ENCODE measurements around the gene SRP68. TPM values are rescaled to one million over a fixed set of nuclear protein-coding genes. Genes with fewer than 3 reads are reported as not detected.

The SRP68 gene
- polyA plus RNA-seq, 2 of the 4 experiments (the other 2 are of a cell fraction), result 121 to 139 TPM

DNA sequence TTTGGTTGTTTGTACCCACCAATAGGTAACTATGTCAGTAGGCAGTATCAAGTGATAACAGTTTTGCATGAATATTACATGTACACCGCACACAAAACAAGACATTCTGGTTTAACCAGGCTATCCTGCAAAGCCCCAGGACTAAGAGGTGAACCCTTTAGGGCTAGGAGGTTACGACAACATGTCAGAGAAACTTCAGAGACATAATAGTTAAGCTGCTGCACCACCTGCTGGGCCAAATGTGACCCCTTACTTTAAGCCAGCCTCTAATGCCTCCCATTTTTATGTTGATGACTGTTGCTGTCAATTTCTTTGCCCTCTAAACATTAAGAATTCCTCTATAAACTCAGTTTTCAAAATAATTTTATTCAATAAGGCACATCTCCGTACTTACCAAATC is 15.4 kb downstream of the SRP68 start:
- ATAC-seq (peak in 1 of 2 experiments; percentile 26; a peak in 1 of 6 replicates), FAIRE-seq (no peak), DNase-seq (ENCODE audit: low read depth in 1 of 2, low spot score in 1 of 2) (no peak)
- H3K4me3 ChIP-seq, result no peak overlapping the region
- ChIA-PET CTCF (interaction anchor here (0.5 to 3.4 kb wide), 5 partner anchors 8 to 65 kb away, joined by 3 to 18 read pairs (median 4); partner anchors contain the start of gene CDK3), POLR2A (interaction anchor here (0.7 kb wide), 1 partner anchor 15 kb away, joined by 4 read pairs; the partner anchor contains the start of gene SRP68)
- no peak for TF ChIP-seq JUN (IDR thresholded peaks at IDR 0.05)
- 0 out of 5 replicates have a peak, but pooled peaks of 1 of the 2 experiments have one; percentile 8 for TF ChIP-seq RAD21 (conservative IDR thresholded peaks at IDR 0.05 in 1 of 2, IDR thresholded peaks at IDR 0.05 in 1 of 2)
- no peak overlapping the region for H3K4me2 ChIP-seq
- peaks cover 7% of the 10 kb centered on the region; the same call in 2 of the 3 replicates for H3K4me1 ChIP-seq
- WGBS (ENCODE audit: missing lambda C conversion rate), result 94% methylated on average over 3 of the region's 3 CpGs
- no peak overlapping the region for H3K27ac ChIP-seq
- no peaks in the 10 kb centered on the region for H3K9me3 ChIP-seq

DNA sequence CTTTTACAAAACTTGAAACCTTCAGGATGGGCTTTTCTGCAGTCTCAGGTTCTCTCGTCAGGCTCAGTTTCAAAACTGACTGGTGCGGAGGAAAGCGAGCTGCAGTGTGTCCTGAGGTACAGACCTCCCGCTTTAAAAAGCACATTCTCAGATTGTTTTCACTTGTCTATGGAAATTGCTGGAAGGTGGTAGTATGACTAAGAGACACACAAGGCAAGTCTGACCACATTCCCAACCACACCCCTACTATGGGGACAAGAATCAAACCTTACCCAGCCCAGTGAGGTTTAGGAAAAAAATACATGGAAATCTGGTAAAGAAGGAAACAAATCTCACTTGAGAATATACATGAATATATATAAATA is 18.2 kb downstream of the SRP68 start:
- CTCF ChIA-PET, result interaction anchor here (0.6 to 2.3 kb wide), 5 partner anchors 10 to 1033 kb away, joined by 3 to 10 read pairs (median 4); no protein-coding TSS in a partner anchor
- no peak overlapping the region for H3K4me3 ChIP-seq
- POLR2A ChIA-PET, result interaction anchor here (1.6 kb wide), 1 partner anchor 149 kb away, joined by 4 read pairs; the partner anchor contains the start of gene MRPL38
- 95% methylated on average over 4 of the region's 4 CpGs for WGBS (ENCODE audit: missing lambda C conversion rate)
- H3K4me1 ChIP-seq, result peaks cover 7% of the 10 kb centered on the region; the same call in 2 of the 3 replicates
- FAIRE-seq (no peak), ATAC-seq (0 out of 6 replicates have a peak, but pooled peaks of 1 of the 2 experiments have one; percentile 14), DNase-seq (ENCODE audit: low read depth in 1 of 2, low spot score in 1 of 2) (peak in 1 of 2 experiments; percentile 34)
- H3K4me2 ChIP-seq, result no peak overlapping the region
- no peak for TF ChIP-seq NPAS2 (CRISPR knock-in tag; IDR thresholded peaks at IDR 0.05; ENCODE audit: borderline replicate concordance)
- TF ChIP-seq SMC3 (IDR thresholded peaks at IDR 0.05), result no peak
- TF ChIP-seq NFE2L2 (conservative IDR thresholded peaks at IDR 0.05; ENCODE audit: low read length), result no peak
- no peak for TF ChIP-seq CHD4 (IDR thresholded peaks at IDR 0.05; ENCODE audit: borderline replicate concordance)
- no peak for TF ChIP-seq PHF8 (IDR thresholded peaks at IDR 0.05; ENCODE audit: borderline replicate concordance, low read depth)
- TF ChIP-seq HDAC2 (IDR thresholded peaks at IDR 0.05), result no peak
- TF ChIP-seq, protein P1, sequence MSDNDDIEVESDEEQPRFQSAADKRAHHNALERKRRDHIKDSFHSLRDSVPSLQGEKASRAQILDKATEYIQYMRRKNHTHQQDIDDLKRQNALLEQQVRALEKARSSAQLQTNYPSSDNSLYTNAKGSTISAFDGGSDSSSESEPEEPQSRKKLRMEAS (IDR thresholded peaks at IDR 0.05), result no peak
- TF ChIP-seq, protein P2, sequence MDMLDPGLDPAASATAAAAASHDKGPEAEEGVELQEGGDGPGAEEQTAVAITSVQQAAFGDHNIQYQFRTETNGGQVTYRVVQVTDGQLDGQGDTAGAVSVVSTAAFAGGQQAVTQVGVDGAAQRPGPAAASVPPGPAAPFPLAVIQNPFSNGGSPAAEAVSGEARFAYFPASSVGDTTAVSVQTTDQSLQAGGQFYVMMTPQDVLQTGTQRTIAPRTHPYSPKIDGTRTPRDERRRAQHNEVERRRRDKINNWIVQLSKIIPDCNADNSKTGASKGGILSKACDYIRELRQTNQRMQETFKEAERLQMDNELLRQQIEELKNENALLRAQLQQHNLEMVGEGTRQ (IDR thresholded peaks at IDR 0.05), result no peak
- no peak for TF ChIP-seq JUNB (IDR thresholded peaks at IDR 0.05)
- TF ChIP-seq CBX8 (IDR thresholded peaks at IDR 0.05), result no peak
- TF ChIP-seq, protein P3, sequence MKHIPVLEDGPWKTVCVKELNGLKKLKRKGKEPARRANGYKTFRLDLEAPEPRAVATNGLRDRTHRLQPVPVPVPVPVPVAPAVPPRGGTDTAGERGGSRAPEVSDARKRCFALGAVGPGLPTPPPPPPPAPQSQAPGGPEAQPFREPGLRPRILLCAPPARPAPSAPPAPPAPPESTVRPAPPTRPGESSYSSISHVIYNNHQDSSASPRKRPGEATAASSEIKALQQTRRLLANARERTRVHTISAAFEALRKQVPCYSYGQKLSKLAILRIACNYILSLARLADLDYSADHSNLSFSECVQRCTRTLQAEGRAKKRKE (CRISPR knock-in tag; IDR thresholded peaks at IDR 0.05; ENCODE audit: low read depth), result no peak
- TF ChIP-seq CEBPB (IDR thresholded peaks at IDR 0.05), result no peak
- TF ChIP-seq POLR2A (IDR thresholded peaks at IDR 0.05; ENCODE audit: low read length), result no peak
- TF ChIP-seq FOSB (CRISPR knock-in tag; IDR thresholded peaks at IDR 0.05), result no peak
- TF ChIP-seq HMGXB4 (CRISPR knock-in tag; IDR thresholded peaks at IDR 0.05; ENCODE audit: borderline replicate concordance), result no peak
- no peak for TF ChIP-seq ZFP36 (IDR thresholded peaks at IDR 0.05; ENCODE audit: borderline replicate concordance, partially characterized antibody)
- TF ChIP-seq POLR2AphosphoS2 (conservative IDR thresholded peaks at IDR 0.05; ENCODE audit: low read length), result no peak
- no peak overlapping the region for H3K27ac ChIP-seq
- H3K9me3 ChIP-seq, result no peaks in the 10 kb centered on the region

Measured in A549 (cell line).